ENCODE results near the gene CDH4. TPM values are rescaled to one million over a fixed set of nuclear protein-coding genes. Genes with fewer than 3 reads are reported as not detected.

Gene CDH4
- total and polyA plus RNA-seq, 2 of the 13 experiments (the other 11 are each of a cell fraction or from before 2014, with no cell fraction given): not detected

DNA sequence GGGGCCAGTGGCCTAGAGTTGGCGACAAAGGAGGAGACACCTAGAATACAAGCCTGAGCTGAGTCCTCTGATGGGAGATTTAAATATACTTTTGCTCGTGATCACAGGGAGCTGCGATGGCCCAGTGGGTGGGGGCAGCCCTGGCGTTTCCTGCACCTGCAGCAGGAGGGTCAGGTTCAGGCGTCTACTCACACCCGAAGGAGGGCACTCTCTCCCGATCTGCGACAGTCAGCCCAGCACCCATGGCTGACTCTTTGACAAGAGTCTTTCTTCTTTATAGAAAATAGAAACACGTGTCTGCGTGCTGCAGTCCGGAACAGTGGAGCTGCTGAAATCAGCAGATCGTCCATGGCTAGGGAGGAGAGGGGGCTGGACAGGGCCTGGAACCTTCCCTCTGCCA lies 338.2 kb downstream of the CDH4 start (continued):
- TF ChIP-seq, protein P1, sequence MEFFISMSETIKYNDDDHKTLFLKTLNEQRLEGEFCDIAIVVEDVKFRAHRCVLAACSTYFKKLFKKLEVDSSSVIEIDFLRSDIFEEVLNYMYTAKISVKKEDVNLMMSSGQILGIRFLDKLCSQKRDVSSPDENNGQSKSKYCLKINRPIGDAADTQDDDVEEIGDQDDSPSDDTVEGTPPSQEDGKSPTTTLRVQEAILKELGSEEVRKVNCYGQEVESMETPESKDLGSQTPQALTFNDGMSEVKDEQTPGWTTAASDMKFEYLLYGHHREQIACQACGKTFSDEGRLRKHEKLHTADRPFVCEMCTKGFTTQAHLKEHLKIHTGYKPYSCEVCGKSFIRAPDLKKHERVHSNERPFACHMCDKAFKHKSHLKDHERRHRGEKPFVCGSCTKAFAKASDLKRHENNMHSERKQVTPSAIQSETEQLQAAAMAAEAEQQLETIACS (CRISPR knock-in tag; IDR thresholded peaks at IDR 0.05): no peak
- TF ChIP-seq MXI1 (IDR thresholded peaks at IDR 0.05; ENCODE audit: borderline replicate concordance, low read depth, low read length) (no peak), MEF2D (CRISPR knock-in tag; IDR thresholded peaks at IDR 0.05) (no peak), POLR2AphosphoS5 (IDR thresholded peaks at IDR 0.05; ENCODE audit: low read depth, low read length) (no peak)

DNA sequence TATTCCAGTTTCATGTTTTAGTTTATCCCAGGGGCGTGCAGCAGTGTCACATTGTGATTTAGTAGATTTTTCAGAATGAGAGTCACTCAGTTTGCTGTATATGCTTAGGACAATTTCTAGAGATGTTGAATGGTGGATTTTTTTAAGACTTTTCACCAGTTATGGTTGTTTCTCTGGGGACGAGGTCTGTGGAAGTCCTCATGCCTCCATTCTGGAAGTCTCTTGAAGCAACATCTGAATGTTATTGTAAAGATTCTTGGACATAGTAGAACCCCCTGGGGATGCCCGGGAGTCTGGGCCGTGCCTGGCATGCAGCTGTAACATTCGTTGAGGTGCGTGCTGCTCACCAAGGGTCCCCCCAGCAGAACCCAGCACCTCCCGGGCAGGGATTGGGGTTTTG lies 341.5 kb downstream of the CDH4 start:
- Histone ChIP-seq H3K79me2 (ENCODE audit: insufficient read depth, low read length) (no peaks in the 10 kb centered on the region), H4K20me1 (ENCODE audit: insufficient read depth, low read length) (no peaks in the 10 kb centered on the region), H2AFZ (ENCODE audit: low read length) (no peak overlapping the region), H3K9me3 (ENCODE audit: low read length) (peaks cover 29% of the 10 kb centered on the region), H3K4me1 (ENCODE audit: insufficient read depth, low read length) (no peaks in the 10 kb centered on the region), H3K36me3 (replicated peaks in 1 of 2; ENCODE audit: control insufficient read depth in 1 of 2, insufficient read depth in 2 of 2, low read length in 2 of 2) (no peaks in the 10 kb centered on the region), H3K9ac (ENCODE audit: insufficient read depth, low read depth, low read length) (no peak overlapping the region), H3K27ac (ENCODE audit: extremely low read length, insufficient read depth, low read length) (no peak overlapping the region), H3K27me3 (ENCODE audit: control insufficient read depth in 1 of 2, insufficient read depth in 2 of 2, low read length in 2 of 2) (peaks cover 0 to 11% of the 10 kb centered on the region in 2 experiments; a peak in 3 of 5 replicates), H3K4me3 (replicated peaks in 1 of 3; ENCODE audit: insufficient read depth in 1 of 3, low read depth in 2 of 3, low read length in 3 of 3) (no peak overlapping the region), H3K4me2 (ENCODE audit: low read depth, low read length) (no peak overlapping the region)
- DNase-seq (ENCODE audit: low spot score): no peak
- WGBS (ENCODE audit: low lambda C conversion rate): 13% methylated on average over 7 of the region's 7 CpGs
- no peak for FAIRE-seq
- intact Hi-C loops (cut with micrococcal nuclease; ENCODE audit: unreplicated experiment) (no loop called here), in situ Hi-C loops (cut with HindIII; ENCODE audit: extremely low pct_ligation_motif_present, low pct_unique_long_range_greater_than_20kb) (no loop called here)
- TF ChIP-seq CBX5 (CRISPR knock-in tag; IDR thresholded peaks at IDR 0.05; ENCODE audit: borderline replicate concordance) (no peak), NCOR1 (IDR thresholded peaks at IDR 0.05; ENCODE audit: borderline replicate concordance, low read length) (no peak), ZNF776 (CRISPR knock-in tag; IDR thresholded peaks at IDR 0.05) (no peak), SOX5 (CRISPR knock-in tag; IDR thresholded peaks at IDR 0.05; ENCODE audit: borderline replicate concordance) (no peak), ZNF546 (CRISPR knock-in tag; conservative IDR thresholded peaks at IDR 0.05) (no peak), ZKSCAN8 (CRISPR knock-in tag; IDR thresholded peaks at IDR 0.05; ENCODE audit: borderline replicate concordance) (no peak), CREB1 (IDR thresholded peaks at IDR 0.05) (no peak), CREB1 (CRISPR knock-in tag; IDR thresholded peaks at IDR 0.05) (no peak), CBFB (CRISPR knock-in tag; IDR thresholded peaks at IDR 0.05) (no peak), ZNF850 (CRISPR knock-in tag; conservative IDR thresholded peaks at IDR 0.05) (no peak), ZNF510 (CRISPR knock-in tag; IDR thresholded peaks at IDR 0.05; ENCODE audit: low read depth) (no peak), PHF5A (CRISPR knock-in tag; IDR thresholded peaks at IDR 0.05; ENCODE audit: low read depth, unreplicated experiment) (no peak), KAT2B (IDR thresholded peaks at IDR 0.05; ENCODE audit: borderline replicate concordance, low read depth, low read length) (no peak), KLF12 (CRISPR knock-in tag; IDR thresholded peaks at IDR 0.05; ENCODE audit: borderline replicate concordance) (no peak), TAF1 (CRISPR knock-in tag; IDR thresholded peaks at IDR 0.05) (no peak)
- TF ChIP-seq, protein P2, sequence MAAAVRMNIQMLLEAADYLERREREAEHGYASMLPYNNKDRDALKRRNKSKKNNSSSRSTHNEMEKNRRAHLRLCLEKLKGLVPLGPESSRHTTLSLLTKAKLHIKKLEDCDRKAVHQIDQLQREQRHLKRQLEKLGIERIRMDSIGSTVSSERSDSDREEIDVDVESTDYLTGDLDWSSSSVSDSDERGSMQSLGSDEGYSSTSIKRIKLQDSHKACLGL (CRISPR knock-in tag; IDR thresholded peaks at IDR 0.05): no peak
- TF ChIP-seq, protein P3, sequence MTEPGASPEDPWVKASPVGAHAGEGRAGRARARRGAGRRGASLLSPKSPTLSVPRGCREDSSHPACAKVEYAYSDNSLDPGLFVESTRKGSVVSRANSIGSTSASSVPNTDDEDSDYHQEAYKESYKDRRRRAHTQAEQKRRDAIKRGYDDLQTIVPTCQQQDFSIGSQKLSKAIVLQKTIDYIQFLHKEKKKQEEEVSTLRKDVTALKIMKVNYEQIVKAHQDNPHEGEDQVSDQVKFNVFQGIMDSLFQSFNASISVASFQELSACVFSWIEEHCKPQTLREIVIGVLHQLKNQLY (CRISPR knock-in tag; IDR thresholded peaks at IDR 0.05): no peak
- TF ChIP-seq, protein P4, sequence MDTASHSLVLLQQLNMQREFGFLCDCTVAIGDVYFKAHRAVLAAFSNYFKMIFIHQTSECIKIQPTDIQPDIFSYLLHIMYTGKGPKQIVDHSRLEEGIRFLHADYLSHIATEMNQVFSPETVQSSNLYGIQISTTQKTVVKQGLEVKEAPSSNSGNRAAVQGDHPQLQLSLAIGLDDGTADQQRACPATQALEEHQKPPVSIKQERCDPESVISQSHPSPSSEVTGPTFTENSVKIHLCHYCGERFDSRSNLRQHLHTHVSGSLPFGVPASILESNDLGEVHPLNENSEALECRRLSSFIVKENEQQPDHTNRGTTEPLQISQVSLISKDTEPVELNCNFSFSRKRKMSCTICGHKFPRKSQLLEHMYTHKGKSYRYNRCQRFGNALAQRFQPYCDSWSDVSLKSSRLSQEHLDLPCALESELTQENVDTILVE (CRISPR knock-in tag; IDR thresholded peaks at IDR 0.05): no peak
- TF ChIP-seq, protein P5, sequence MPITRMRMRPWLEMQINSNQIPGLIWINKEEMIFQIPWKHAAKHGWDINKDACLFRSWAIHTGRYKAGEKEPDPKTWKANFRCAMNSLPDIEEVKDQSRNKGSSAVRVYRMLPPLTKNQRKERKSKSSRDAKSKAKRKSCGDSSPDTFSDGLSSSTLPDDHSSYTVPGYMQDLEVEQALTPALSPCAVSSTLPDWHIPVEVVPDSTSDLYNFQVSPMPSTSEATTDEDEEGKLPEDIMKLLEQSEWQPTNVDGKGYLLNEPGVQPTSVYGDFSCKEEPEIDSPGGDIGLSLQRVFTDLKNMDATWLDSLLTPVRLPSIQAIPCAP (CRISPR knock-in tag; IDR thresholded peaks at IDR 0.05; ENCODE audit: low read depth): no peak
- ATAC-seq: no peak
- no TSS peak for BruUV-seq (replicated peaks)
- POLR2A ChIA-PET: no interaction called here
- CTCF ChIA-PET (ENCODE audit: low intra/inter-chr PET ratio, low total read pairs): no interaction called here

All from HepG2 (cell line).